GM12801 (cell line): ENCODE measurements around the gene HOMER3.

Experiments used
- CTCF ChIP-seq: IDR thresholded peaks from one replicate; pipeline ENCODE4 v1.5.1; 2011; ENCODE audit warnings: control low read depth; ENCODE audit not compliant: insufficient read length; ENCODE audit errors: extremely low read depth

HOMER3 gene

GRCh38 chr19:18908917-18909619 is 31.9 kb downstream of the HOMER3 start:
- TF ChIP-seq CTCF, result no peak

GRCh38 chr19:18906605-18907519 is 34.2 kb downstream of the HOMER3 start:
- no peak for TF ChIP-seq CTCF

- no peak for TF ChIP-seq CTCF
Measured at GRCh38 chr19:18905513-18906236, 35.3 kb downstream of the HOMER3 start.

- TF ChIP-seq CTCF, result no peak
Measured at GRCh38 chr19:18905058-18905456, 36.0 kb downstream of the HOMER3 start.

GRCh38 chr19:18904334-18905057 is 36.5 kb downstream of the HOMER3 start:
- no peak for TF ChIP-seq CTCF

GRCh38 chr19:18903156-18904037 is 37.6 kb downstream of the HOMER3 start:
- TF ChIP-seq CTCF, result no peak
